ENCODE measurements around the gene BRICD5. TPM values are rescaled to one million over a fixed set of nuclear protein-coding genes. Genes with fewer than 3 reads are reported as not detected.
A peak's percentile ranks its signal among the peaks of the same experiment; 100 is the strongest.

The BRICD5 gene
- total RNA-seq, 2 experiments from 2014 or later, result 6.6 to 6.9 TPM

DNA sequence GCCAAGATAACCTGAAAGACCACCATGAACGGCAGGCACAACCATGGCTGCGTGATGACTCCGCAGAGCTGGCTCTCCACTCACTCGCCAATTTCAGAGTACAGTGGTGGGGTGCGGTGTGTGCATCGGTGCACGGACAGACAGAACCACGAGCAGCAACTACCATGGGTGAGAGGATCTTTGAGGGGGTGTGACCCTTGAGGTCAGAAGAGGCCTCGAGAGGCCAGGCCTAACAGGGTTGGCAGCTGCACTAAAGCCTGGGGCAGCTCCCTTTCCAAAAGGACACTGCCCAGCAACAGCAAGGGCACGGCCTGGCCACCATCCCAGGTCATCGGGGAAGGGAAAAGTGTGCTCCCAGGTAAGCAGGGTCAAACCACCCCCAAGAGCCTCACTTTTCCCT, 42.6 kb upstream of the BRICD5 start:
- H3K36me3 Mint-ChIP-seq (ENCODE audit: low read depth), result peaks cover 51% of the 10 kb centered on the region

DNA sequence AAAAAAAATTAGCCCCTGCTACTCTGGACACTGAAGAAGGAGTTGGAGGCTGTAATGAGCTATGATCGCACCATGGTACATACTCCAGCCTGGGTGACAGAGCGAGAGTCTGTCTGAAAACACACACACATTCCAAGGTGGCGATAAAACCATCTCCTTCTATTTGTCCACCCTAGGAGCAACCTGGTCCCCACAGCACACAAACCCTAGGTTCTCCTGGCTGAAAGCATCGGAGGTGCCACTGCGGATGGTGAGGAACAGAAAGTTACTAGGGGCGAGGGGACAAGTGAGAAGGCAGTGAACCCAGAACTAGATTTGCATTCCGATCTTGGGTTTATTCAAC, 42.1 kb upstream of the BRICD5 start:
- intact Hi-C loops (cut with micrococcal nuclease), result no loop called here
- Mint-ChIP-seq H3K36me3 (ENCODE audit: low read depth) (peaks cover 46% of the 10 kb centered on the region), H3K27me3 (no peaks in the 10 kb centered on the region), H3K27ac (peak overlapping the region; percentile 49), H3K4me1 (ENCODE audit: low read depth) (peaks cover 14% of the 10 kb centered on the region), H3K9me3 (no peaks in the 10 kb centered on the region), H3K4me3 (peak overlapping the region; percentile 7)
- POLR2A ChIA-PET, result interaction anchor here (0.6 to 3.8 kb wide), 13 partner anchors 9 to 272 kb away, joined by 3 to 59 read pairs (median 7); partner anchors contain the start of genes DNASE1L2, PGP and TRAF7
- DNase-seq (no peak), ATAC-seq (no peak)
- TF ChIP-seq CTCF (IDR thresholded peaks at IDR 0.05), result no peak
- CTCF ChIA-PET, result interaction anchor here (1.1 to 3.1 kb wide), 4 partner anchors 10 to 248 kb away, joined by 3 to 24 read pairs (median 10); partner anchors contain the start of gene CASKIN1

More for the DNA sequence above, 42.6 kb upstream of the BRICD5 start:
- ATAC-seq (no peak), DNase-seq (no peak)
- no peaks in the 10 kb centered on the region for H3K9me3 Mint-ChIP-seq
- peaks cover 14% of the 10 kb centered on the region for H3K4me1 Mint-ChIP-seq (ENCODE audit: low read depth)
- TF ChIP-seq CTCF (IDR thresholded peaks at IDR 0.05), result no peak
- CTCF ChIA-PET, result interaction anchor here (2.7 kb wide), 2 partner anchors 10 to 28 kb away, joined by 9 to 10 read pairs; no protein-coding TSS in a partner anchor
- no peak overlapping the region for H3K4me3 Mint-ChIP-seq
- intact Hi-C loops (cut with micrococcal nuclease), result no loop called here
- POLR2A ChIA-PET, result interaction anchor here (0.6 to 3.8 kb wide), 11 partner anchors 8 to 272 kb away, joined by 3 to 59 read pairs (median 4); partner anchors contain the start of gene TRAF7
- H3K27me3 Mint-ChIP-seq, result no peaks in the 10 kb centered on the region
- H3K27ac Mint-ChIP-seq, result peak overlapping the region; percentile 49

DNA sequence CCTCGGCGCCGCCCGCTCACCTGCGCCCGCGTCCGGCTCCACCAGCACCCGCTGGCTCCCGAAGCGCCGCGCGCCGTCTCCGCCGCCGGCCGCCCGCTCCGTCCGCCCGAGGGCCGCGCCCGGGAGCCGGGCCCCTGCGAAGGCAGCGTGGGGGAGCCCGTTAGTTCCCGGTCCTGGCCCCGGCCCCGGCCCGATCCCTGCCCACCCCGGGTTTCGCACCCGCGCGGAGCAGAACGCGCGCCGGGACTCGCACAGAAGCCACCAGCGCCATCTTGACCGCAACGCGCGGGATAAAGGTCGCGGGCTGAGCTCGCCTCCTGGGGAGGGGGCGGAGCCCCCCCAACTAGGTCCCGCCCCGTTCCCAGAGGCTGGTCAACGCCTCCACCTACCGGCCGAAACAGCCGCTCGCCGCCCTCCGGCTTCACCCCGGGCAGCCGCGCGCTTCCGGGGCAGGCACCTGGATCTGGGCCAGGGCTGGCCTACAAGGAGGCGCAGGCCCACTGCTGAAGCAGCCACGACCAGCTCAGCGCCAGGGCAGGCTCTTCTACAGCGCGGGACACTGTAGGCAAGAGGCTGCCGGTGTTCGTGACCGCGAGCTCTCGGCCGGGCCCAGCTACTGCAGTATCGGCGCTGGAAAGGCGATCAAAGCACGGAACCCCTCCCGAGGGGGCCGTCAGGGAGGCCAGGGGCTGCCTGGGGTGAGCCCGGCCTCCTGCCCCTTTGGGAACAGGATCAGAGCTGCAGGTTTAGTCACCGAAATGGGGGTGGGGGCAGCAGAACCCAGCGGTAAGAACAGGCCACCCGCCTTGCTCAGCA, 40.8 kb upstream of the BRICD5 start, which contains the start of gene ECI1:
Gene ECI1 (minus strand): TSS at position 292 of the 816 bp plus-strand sequence. CDS start 21 bp downstream, at position 271.
- intact Hi-C loops (cut with micrococcal nuclease), result no loop called here
- ChIA-PET CTCF (interaction anchor here (0.6 to 3.1 kb wide), 6 partner anchors 12 to 249 kb away, joined by 3 to 24 read pairs (median 6); partner anchors contain the start of gene CASKIN1), POLR2A (interaction anchor here (0.6 to 3.8 kb wide), 31 partner anchors 9 to 645 kb away, joined by 3 to 59 read pairs (median 5); partner anchors contain the start of genes BRICD5, CCNF, DNASE1L2 and PGP)

DNA sequence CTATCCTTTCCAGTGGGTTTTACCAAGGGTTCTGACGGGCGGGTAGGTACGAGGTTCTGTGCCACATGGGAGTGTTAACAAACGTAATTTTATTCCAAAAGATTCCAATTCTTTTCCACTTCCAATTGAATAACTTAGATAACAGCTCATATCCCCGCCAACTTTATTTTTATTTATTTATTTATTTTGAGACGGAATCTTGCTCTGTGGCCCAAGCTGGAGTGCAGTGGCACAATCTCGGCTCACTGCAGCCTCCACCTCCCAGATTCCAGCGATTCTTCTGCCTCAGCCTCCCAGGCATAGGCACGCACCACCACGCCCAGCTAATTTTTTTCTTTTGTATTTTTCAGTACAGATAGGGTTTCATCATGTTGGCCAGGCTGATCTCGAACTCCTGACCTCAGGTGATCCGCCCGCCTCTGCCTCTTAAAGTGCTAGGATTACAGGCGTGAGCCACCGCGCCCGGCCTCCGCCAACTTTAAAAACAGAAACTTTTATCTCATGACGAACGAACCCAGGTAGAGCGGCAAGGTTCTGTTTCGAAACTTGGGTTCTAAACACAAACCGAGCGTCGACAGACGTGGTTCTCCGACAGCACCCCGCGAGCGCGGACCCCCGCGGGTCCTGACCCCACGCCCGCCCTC, 40.1 kb upstream of the BRICD5 start:
- POLR2A ChIA-PET, result interaction anchor here (0.8 to 3.8 kb wide), 21 partner anchors 9 to 646 kb away, joined by 3 to 59 read pairs (median 5); partner anchors contain the start of genes BRICD5, DNASE1L2, RNPS1 and TRAF7
- Mint-ChIP-seq H3K4me3 (peak overlapping the region; percentile 88), H3K36me3 (ENCODE audit: low read depth) (peaks cover 33% of the 10 kb centered on the region)

More for the DNA sequence above, 40.8 kb upstream of the BRICD5 start, which contains the start of gene ECI1:
- no peaks in the 10 kb centered on the region for H3K9me3 Mint-ChIP-seq
- ATAC-seq, result peak; percentile 91
- H3K4me3 Mint-ChIP-seq, result peak within 1 kb of the TSS; percentile 88
- DNase-seq, result peak; percentile 87
- peak within 1 kb of the TSS; percentile 91 for H3K27ac Mint-ChIP-seq
- H3K4me1 Mint-ChIP-seq (ENCODE audit: low read depth), result peaks cover 14% of the 10 kb centered on the region
- no peaks in the 10 kb centered on the region for H3K27me3 Mint-ChIP-seq
- TF ChIP-seq CTCF (IDR thresholded peaks at IDR 0.05), result peak; percentile 41
- peaks cover 37% of the 10 kb centered on the region for H3K36me3 Mint-ChIP-seq (ENCODE audit: low read depth)

More for the DNA sequence above, 40.1 kb upstream of the BRICD5 start:
- Mint-ChIP-seq H3K4me1 (ENCODE audit: low read depth) (peaks cover 14% of the 10 kb centered on the region), H3K27ac (peak overlapping the region; percentile 91), H3K27me3 (no peaks in the 10 kb centered on the region), H3K9me3 (no peaks in the 10 kb centered on the region)
- intact Hi-C loops (cut with micrococcal nuclease), result no loop called here
- CTCF ChIA-PET, result interaction anchor here (0.9 to 3.1 kb wide), 4 partner anchors 12 to 56 kb away, joined by 4 to 24 read pairs (median 10); partner anchors contain the start of gene CASKIN1
- no peak for TF ChIP-seq CTCF (IDR thresholded peaks at IDR 0.05)
- ATAC-seq (no peak), DNase-seq (peak; percentile 70)
